Hepatocyte (in vitro differentiated cells): Measurements from ENCODE around the gene RNF39. TPM values are rescaled to one million over a fixed set of nuclear protein-coding genes. Genes with fewer than 3 reads are reported as not detected.

Experiments
- DNase-seq: peaks from one replicate; pipeline ENCODE4 v3.0.0-alpha.2; 2016; ENCODE audit warnings: low spot score
- H2AFZ ChIP-seq: fragments of 200-600 bp; sonication (generic); 2 replicates; pipeline ENCODE4 v1.6.0; 2016; ENCODE audit warnings: antibody characterized with exemption, mild to moderate bottlenecking
- H3K27ac ChIP-seq: fragments of 200-600 bp; sonication (generic); 2 replicates; pipeline ENCODE4 v1.5.1; 2016; ENCODE audit warnings: mild to moderate bottlenecking
- H3K27me3 ChIP-seq: fragments of 200-600 bp; sonication (generic); 2 replicates; pipeline ENCODE4 v1.6.1; 2016
- H3K36me3 ChIP-seq: fragments of 200-600 bp; sonication (generic); replicated peaks from 2 replicates; pipeline ENCODE4 v1.5.1; 2016; ENCODE audit warnings: low read depth; ENCODE audit not compliant: insufficient read depth
- H3K4me1 ChIP-seq: fragments of 200-600 bp; sonication (generic); 2 replicates; pipeline ENCODE4 v1.5.1; 2016; ENCODE audit warnings: mild to moderate bottlenecking, moderate library complexity; ENCODE audit not compliant: insufficient read depth
- H3K4me2 ChIP-seq: fragments of 200-600 bp; sonication (generic); 2 replicates; pipeline ENCODE4 v1.6.0; 2016
- H3K4me3 ChIP-seq: fragments of 200-600 bp; sonication (generic); 2 replicates; pipeline ENCODE4 v1.5.1; 2016; ENCODE audit warnings: mild to moderate bottlenecking
- H3K79me2 ChIP-seq: fragments of 200-600 bp; sonication (generic); 2 replicates; pipeline ENCODE4 v1.6.0; 2017; ENCODE audit warnings: mild to moderate bottlenecking
- H3K9me2 ChIP-seq: fragments of 200-600 bp; sonication (generic); replicated peaks from 2 replicates; pipeline ENCODE4 v1.6.0; 2017; ENCODE audit warnings: mild to moderate bottlenecking; ENCODE audit not compliant: insufficient read depth
- H3K9me3 ChIP-seq: fragments of 200-600 bp; sonication (generic); 2 replicates; pipeline ENCODE4 v1.5.1; 2016; ENCODE audit warnings: low read depth, mild to moderate bottlenecking
- H4K20me1 ChIP-seq: fragments of 200-600 bp; sonication (generic); 2 replicates; pipeline ENCODE4 v1.6.0; 2016; ENCODE audit warnings: mild to moderate bottlenecking; ENCODE audit not compliant: insufficient read depth, poor library complexity, severe bottlenecking
- CTCF ChIP-seq: fragments of 200-600 bp; sonication (generic); IDR thresholded peaks from 2 replicates; pipeline ENCODE4 v1.5.1; 2016; ENCODE audit warnings: antibody characterized with exemption, mild to moderate bottlenecking; ENCODE audit not compliant: poor library complexity
- EZH2 ChIP-seq: fragments of 200-600 bp; sonication (generic); IDR thresholded peaks from 2 replicates; pipeline ENCODE4 v1.6.1; 2016; ENCODE audit warnings: antibody characterized with exemption, mild to moderate bottlenecking, borderline replicate concordance
- EZH2phosphoT487 ChIP-seq: fragments of 200-600 bp; sonication (generic); IDR thresholded peaks from one replicate; pipeline ENCODE4 v1.6.1; 2018; ENCODE audit warnings: antibody characterized with exemption, mild to moderate bottlenecking, low read depth, moderate library complexity; ENCODE audit not compliant: unreplicated experiment, severe bottlenecking
- WGBS: methylation state at CpG from one replicate; pipeline ENCODE4 v1.1.6; 2016; ENCODE audit warnings: low lambda C conversion rate; ENCODE audit errors: missing lambda C conversion rate; 5-methylcytosine and 5-hydroxymethylcytosine counted together
- polyA plus RNA-seq: library from polyadenylated mRNA; unstranded; fragments of >200 nt; fragmentation: Nextera tagmentation; extraction: Ambion mirVana; gene quantifications from 2 replicates; pipeline ENCODE4 v1.2.1, GENCODE V29; 2016
- total RNA-seq: library from RNA; depleted of rRNA; stranded (reverse); fragments of >200 nt; gene quantifications from 2 replicates; pipeline ENCODE4 v1.2.3, GENCODE V29; 2014

The RNF39 gene
- total and polyA plus RNA-seq, 2 experiments from 2014 or later, result 0.73 to 3.3 TPM

- no peaks in the 10 kb centered on the region for H4K20me1 ChIP-seq
- H3K27me3 ChIP-seq, result peaks cover 36% of the 10 kb centered on the region
- H3K4me2 ChIP-seq, result peak overlapping the region; percentile 83
- peak; percentile 94 for DNase-seq
- peak overlapping the region; percentile 19 for H3K4me3 ChIP-seq
- no peaks in the 10 kb centered on the region for H3K36me3 ChIP-seq
- H3K4me1 ChIP-seq, result peaks cover 20% of the 10 kb centered on the region
- peak overlapping the region; percentile 70 for H2AFZ ChIP-seq
- no peaks in the 10 kb centered on the region for H3K79me2 ChIP-seq
- peak overlapping the region; percentile 75 for H3K27ac ChIP-seq
- no peaks in the 10 kb centered on the region for H3K9me2 ChIP-seq
- no peaks in the 10 kb centered on the region for H3K9me3 ChIP-seq
- TF ChIP-seq EZH2phosphoT487 (no peak), CTCF (peak; percentile 91)
- WGBS, result 4% methylated on average over 36 of the region's 36 CpGs
Observed at GRCh38 chr6:30102970-30103871, 27.7 kb upstream of the RNF39 start.

- peak overlapping the region; percentile 75 for H3K27ac ChIP-seq
- peak overlapping the region; percentile 50 for H2AFZ ChIP-seq
- no peaks in the 10 kb centered on the region for H3K9me2 ChIP-seq
- 49% methylated on average over 14 of the region's 15 CpGs for WGBS
- H3K4me1 ChIP-seq, result peaks cover 20% of the 10 kb centered on the region
- TF ChIP-seq CTCF (no peak), EZH2phosphoT487 (no peak), EZH2 (no peak)
- DNase-seq, result no peak
- no peaks in the 10 kb centered on the region for H3K79me2 ChIP-seq
- H3K4me3 ChIP-seq, result no peak overlapping the region
- peak overlapping the region; percentile 83 for H3K4me2 ChIP-seq
- peaks cover 37% of the 10 kb centered on the region for H3K27me3 ChIP-seq
- H3K9me3 ChIP-seq, result no peaks in the 10 kb centered on the region
- no peaks in the 10 kb centered on the region for H4K20me1 ChIP-seq
- no peaks in the 10 kb centered on the region for H3K36me3 ChIP-seq
Observed at GRCh38 chr6:30102414-30102969, 26.9 kb upstream of the RNF39 start.

- H3K79me2 ChIP-seq, result no peaks in the 10 kb centered on the region
Observed at GRCh38 chr6:30101444-30102413, 26.2 kb upstream of the RNF39 start.

More at GRCh38 chr6:30101444-30102413, 26.2 kb upstream of the RNF39 start:
- Histone ChIP-seq H3K9me3 (no peaks in the 10 kb centered on the region), H3K27me3 (peaks cover 44% of the 10 kb centered on the region), H2AFZ (peak overlapping the region; percentile 64), H4K20me1 (no peaks in the 10 kb centered on the region), H3K4me3 (peak overlapping the region; percentile 28), H3K4me2 (peak overlapping the region; percentile 83), H3K9me2 (no peaks in the 10 kb centered on the region), H3K36me3 (no peaks in the 10 kb centered on the region), H3K27ac (peak overlapping the region; percentile 75), H3K4me1 (peaks cover 20% of the 10 kb centered on the region)
- TF ChIP-seq EZH2 (no peak), CTCF (peak; percentile 31), EZH2phosphoT487 (no peak)
- WGBS, result 6% methylated on average over 47 of the region's 51 CpGs
- peak; percentile 96 for DNase-seq
